ENCODE data around the gene WT1. TPM values are rescaled to one million over a fixed set of nuclear protein-coding genes. Genes with fewer than 3 reads are reported as not detected.
A peak's percentile ranks its signal among the peaks of the same experiment; 100 is the strongest.

Gene WT1
- total RNA-seq (2021; fragmentation: NEBNext Ultra II Directional; extraction: Animal tissue kit (Norgen Biotek cat#: 25700)) (0.17 and 0.21 TPM in 2 replicates), polyA plus RNA-seq (2011; rRNA removed) (0.05 TPM in 1 of 2 replicates, not detected in the other), polyA minus RNA-seq (2011; rRNA and poly(A)+ RNA removed) (0.07 TPM in 1 of 2 replicates, not detected in the other)
- 0.09 TPM for polyA plus RNA-seq (2011; cell fraction: cytosol; rRNA removed)
- polyA plus RNA-seq (2011; cell fraction: nucleus; rRNA removed) = 0.19 TPM
- not detected in 4 replicates for polyA plus RNA-seq (2012, experiment 1 of 2)
- polyA plus RNA-seq (2012, experiment 2 of 2) = 0.64 TPM
- polyA plus RNA-seq (2013, experiment 1 of 2) = 0.06 TPM
- polyA plus RNA-seq (2013, experiment 2 of 2) = 0.20 TPM
- not detected for polyA minus RNA-seq (2011; cell fraction: cytosol; rRNA and poly(A)+ RNA removed)
- not detected for polyA minus RNA-seq (2011; cell fraction: nucleus; rRNA and poly(A)+ RNA removed)
- long read RNA-seq, experiment 1 = 0 reads
- long read RNA-seq, experiment 2 = 0 reads

GRCh38 chr11:32435511-32435941 is at the start of gene WT1:
TSS of gene WT1 (minus strand) at chr11:32435539.
- peaks cover 2 to 36% (median 18%) of the 10 kb centered on the region in 4 experiments for H3K4me1 ChIP-seq (replicated peaks in 1 of 4; ENCODE audit: control insufficient read depth in 3 of 4, insufficient read depth in 4 of 4, low read length in 3 of 4)
- peak within 1 kb of the TSS; percentile 53 for H4K8ac ChIP-seq (ENCODE audit: extremely low read depth, insufficient read depth, low read length)
- no peak within 1 kb of the TSS for H2AK5ac ChIP-seq (ENCODE audit: low read depth, low read length)
- H4K91ac ChIP-seq (replicated peaks; ENCODE audit: insufficient read length, low read length) = no peak within 1 kb of the TSS
- H2BK5ac ChIP-seq (ENCODE audit: low read depth, low read length) = no peak within 1 kb of the TSS
- no peaks in the 10 kb centered on the region for H3K9me3 ChIP-seq (ENCODE audit: insufficient read depth in 2 of 2, low read depth in 1 of 2, low read length in 1 of 2)
- peak within 1 kb of the TSS; percentile 60; the same call in 1 of the 2 replicates for H2AFZ ChIP-seq (ENCODE audit: low read length)
- peaks cover 0 to 9% (median 0%) of the 10 kb centered on the region in 4 experiments; a peak in 1 of 8 replicates for H3K36me3 ChIP-seq (ENCODE audit: control insufficient read depth in 2 of 4, insufficient read depth in 4 of 4, low read length in 3 of 4)
- TF ChIP-seq SIN3A (conservative IDR thresholded peaks at IDR 0.05 in 1 of 2, IDR thresholded peaks at IDR 0.05 in 1 of 2; ENCODE audit: low read depth in 1 of 2, low read length in 2 of 2) (0 out of 4 replicates have a peak, but pooled peaks of 1 of the 2 experiments have one; percentile 28), MAX (IDR thresholded peaks at IDR 0.05) (peak; percentile 82), RNF2 (IDR thresholded peaks at IDR 0.05; ENCODE audit: borderline replicate concordance, low read depth, low read length, missing control alignments, poor library complexity, severe bottlenecking) (no peak), E2F6 (IDR thresholded peaks at IDR 0.05) (peak; percentile 48; the same call in 1 of the 2 replicates), JUND (IDR thresholded peaks at IDR 0.05; ENCODE audit: low read length) (no peak)
- peaks cover 12% of the 10 kb centered on the region; the same call in 1 of the 2 replicates for H3K23me2 ChIP-seq (ENCODE audit: low read depth, low read length)
- H3K4me2 ChIP-seq (ENCODE audit: insufficient read depth in 1 of 2, low read depth in 2 of 2, low read length in 2 of 2) = peak within 1 kb of the TSS; percentile 81 to 86
- POLR2A ChIA-PET (ENCODE audit: partially characterized antibody) = no interaction called here
- no peak within 1 kb of the TSS for H3K14ac ChIP-seq (ENCODE audit: insufficient read length)
- H3K9ac ChIP-seq (replicated peaks in 1 of 4; ENCODE audit: extremely low read depth in 1 of 4, low read depth in 3 of 4, low read length in 3 of 4) = no peak within 1 kb of the TSS
- peak in 1 of 2 experiments; percentile 84 for DNase-seq (ENCODE audit: low read depth in 1 of 2, low spot score in 2 of 2)
- 1% methylated on average over 6 of the region's 25 CpGs; no CpG with 5 or more reads in 1 of the 2 experiments for WGBS, 2 experiments (ENCODE audit: extremely low coverage in 1 of 2, insufficient coverage in 1 of 2, insufficient read length in 1 of 2, insufficient replicate concordance in 2 of 2, low coverage in 1 of 2, low lambda C conversion rate in 2 of 2, missing lambda C conversion rate in 1 of 2)
- no peak within 1 kb of the TSS for H2BK120ac ChIP-seq (replicated peaks; ENCODE audit: low read depth, low read length)
- H3K56ac ChIP-seq (replicated peaks; ENCODE audit: insufficient read length, low read depth, low read length) = peak within 1 kb of the TSS; percentile 6
- no peak for FAIRE-seq
- H3K4ac ChIP-seq (replicated peaks; ENCODE audit: insufficient read length, low read depth, low read length) = no peak within 1 kb of the TSS
- CTCF ChIA-PET (ENCODE audit: partially characterized antibody) = interaction anchor here (0.7 to 2.4 kb wide), 3 partner anchors 10 to 50 kb away, joined by 3 to 11 read pairs (median 4); no protein-coding TSS in a partner anchor
- H3K4me3 ChIP-seq (ENCODE audit: extremely low read depth in 1 of 4, insufficient read depth in 2 of 4, low read depth in 3 of 4, low read length in 4 of 4) = peak within 1 kb of the TSS; percentile 34 to 59 (median 40); a peak in 7 of 8 replicates
- no peak within 1 kb of the TSS for H2BK15ac ChIP-seq (ENCODE audit: low read length)
- peak within 1 kb of the TSS; percentile 78 for H3K18ac ChIP-seq (ENCODE audit: extremely low read depth, low read length)
- H3K27ac ChIP-seq (ENCODE audit: low read depth, low read length) = no peak within 1 kb of the TSS
- H3K79me2 ChIP-seq (ENCODE audit: control insufficient read depth in 1 of 2, insufficient read depth in 2 of 2, low read length in 2 of 2) = no peaks in the 10 kb centered on the region
- peaks cover 14 to 18% of the 10 kb centered on the region in 2 experiments for H4K20me1 ChIP-seq (replicated peaks in 1 of 2; ENCODE audit: control insufficient read depth in 1 of 2, insufficient read depth in 2 of 2, low read length in 2 of 2)
- H2BK20ac ChIP-seq (ENCODE audit: low read length) = no peak within 1 kb of the TSS
- H3K27me3 ChIP-seq (replicated peaks in 1 of 4; ENCODE audit: control insufficient read depth in 3 of 4, extremely low read depth in 1 of 4, insufficient read depth in 3 of 4, low read length in 3 of 4) = peaks cover 93 to 100% (median 99%) of the 10 kb centered on the region in 4 experiments
- H2BK12ac ChIP-seq (ENCODE audit: low read depth, low read length) = peak within 1 kb of the TSS; percentile 75; the same call in 1 of the 2 replicates
- H3K23ac ChIP-seq (ENCODE audit: insufficient read length) = no peak within 1 kb of the TSS
- no peak within 1 kb of the TSS for H4K5ac ChIP-seq (ENCODE audit: insufficient read length, low read depth, low read length)
- no peaks in the 10 kb centered on the region for H3K79me1 ChIP-seq (ENCODE audit: low read depth, low read length)

Measured in H1 (cell line).